NB4 (cell line): Measurements from ENCODE around the gene SPEM3.

Source experiments
- DNase-seq: peaks from one replicate; pipeline ENCODE4 v3.0.0; 2010; ENCODE audit warnings: low read depth
- H3K4me3 ChIP-seq: one replicate; pipeline ENCODE4 v1.5.1; 2011; ENCODE audit warnings: mild to moderate bottlenecking, low read depth, low read length, moderate library complexity
- MAX ChIP-seq: IDR thresholded peaks from 2 replicates; pipeline ENCODE4 v1.6.1; 2011; ENCODE audit warnings: low read depth, low read length
- MYC ChIP-seq: IDR thresholded peaks from 2 replicates; pipeline ENCODE4 v1.6.1; 2011; ENCODE audit warnings: low read depth, low read length
- POLR2A ChIP-seq: IDR thresholded peaks from 2 replicates; pipeline ENCODE4 v1.6.1; 2011; ENCODE audit warnings: mild to moderate bottlenecking; ENCODE audit not compliant: insufficient read length; ENCODE audit errors: extremely low read depth
- TF ChIP-seq, protein P1 (sequence below): IDR thresholded peaks from one replicate; pipeline ENCODE4 v1.5.1; 2012; ENCODE audit warnings: low read depth, low read length

SPEM3 gene

GRCh38 chr17:7383742-7384488 lies 44.7 kb upstream of the SPEM3 start:
- no peak for DNase-seq

DNA sequence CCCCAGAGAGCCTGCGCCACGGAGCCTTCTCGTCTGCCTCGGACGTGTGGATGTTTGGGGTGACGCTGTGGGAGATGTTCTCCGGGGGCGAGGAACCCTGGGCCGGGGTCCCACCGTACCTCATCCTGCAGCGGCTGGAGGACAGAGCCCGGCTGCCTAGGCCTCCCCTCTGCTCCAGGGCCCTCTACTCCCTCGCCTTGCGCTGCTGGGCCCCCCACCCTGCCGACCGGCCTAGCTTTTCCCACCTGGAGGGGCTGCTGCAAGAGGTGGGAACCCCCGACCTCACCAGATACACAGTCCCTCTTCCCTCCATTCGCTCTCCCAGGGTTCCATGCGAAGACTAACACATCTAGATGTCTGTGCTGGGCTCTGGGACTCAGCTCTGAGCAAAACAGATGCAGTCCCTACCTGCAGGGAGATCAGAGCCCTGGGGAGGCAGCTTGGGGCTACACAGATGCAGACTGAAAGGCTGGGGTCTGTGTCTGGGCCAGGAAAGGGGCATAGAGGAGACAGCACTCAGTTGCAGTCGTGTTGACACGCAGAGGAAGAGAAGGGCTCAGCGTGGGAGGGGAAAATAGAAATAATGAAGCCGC lies 44.1 kb upstream of the SPEM3 start:
- no peak for DNase-seq
- TF ChIP-seq MYC (no peak), MAX (no peak), POLR2A (no peak)
- TF ChIP-seq, protein P1, sequence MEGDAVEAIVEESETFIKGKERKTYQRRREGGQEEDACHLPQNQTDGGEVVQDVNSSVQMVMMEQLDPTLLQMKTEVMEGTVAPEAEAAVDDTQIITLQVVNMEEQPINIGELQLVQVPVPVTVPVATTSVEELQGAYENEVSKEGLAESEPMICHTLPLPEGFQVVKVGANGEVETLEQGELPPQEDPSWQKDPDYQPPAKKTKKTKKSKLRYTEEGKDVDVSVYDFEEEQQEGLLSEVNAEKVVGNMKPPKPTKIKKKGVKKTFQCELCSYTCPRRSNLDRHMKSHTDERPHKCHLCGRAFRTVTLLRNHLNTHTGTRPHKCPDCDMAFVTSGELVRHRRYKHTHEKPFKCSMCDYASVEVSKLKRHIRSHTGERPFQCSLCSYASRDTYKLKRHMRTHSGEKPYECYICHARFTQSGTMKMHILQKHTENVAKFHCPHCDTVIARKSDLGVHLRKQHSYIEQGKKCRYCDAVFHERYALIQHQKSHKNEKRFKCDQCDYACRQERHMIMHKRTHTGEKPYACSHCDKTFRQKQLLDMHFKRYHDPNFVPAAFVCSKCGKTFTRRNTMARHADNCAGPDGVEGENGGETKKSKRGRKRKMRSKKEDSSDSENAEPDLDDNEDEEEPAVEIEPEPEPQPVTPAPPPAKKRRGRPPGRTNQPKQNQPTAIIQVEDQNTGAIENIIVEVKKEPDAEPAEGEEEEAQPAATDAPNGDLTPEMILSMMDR, result no peak
- no peak overlapping the region for H3K4me3 ChIP-seq

More at GRCh38 chr17:7383742-7384488, 44.7 kb upstream of the SPEM3 start:
- H3K4me3 ChIP-seq, result no peak overlapping the region
- no peak for TF ChIP-seq MYC
- TF ChIP-seq, protein P1, result no peak
- TF ChIP-seq POLR2A, result no peak
- TF ChIP-seq MAX, result no peak

DNA sequence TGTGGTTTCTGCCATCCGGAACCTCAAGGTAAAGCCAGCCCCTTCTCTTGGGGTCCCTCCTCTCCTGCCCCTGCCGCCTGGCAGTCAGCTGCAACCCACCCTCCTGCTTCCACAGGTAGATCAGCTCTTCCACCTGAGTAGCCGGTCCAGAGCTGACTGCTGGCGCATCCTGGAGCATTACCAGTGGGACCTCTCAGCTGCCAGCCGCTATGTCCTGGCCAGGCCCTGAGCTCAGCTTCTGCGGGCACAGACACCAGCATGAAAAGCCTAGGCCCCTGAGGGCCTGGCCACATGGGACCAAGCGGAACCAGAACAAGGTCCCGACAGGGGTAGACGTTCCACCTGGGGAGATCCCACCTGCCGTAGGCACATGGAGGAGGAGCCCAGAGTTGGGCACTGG lies 39.8 kb upstream of the SPEM3 start:
- no peak for TF ChIP-seq POLR2A
- no peak for TF ChIP-seq MAX
- TF ChIP-seq MYC, result no peak
- TF ChIP-seq, protein P1, result no peak
- DNase-seq, result no peak
- no peak overlapping the region for H3K4me3 ChIP-seq

GRCh38 chr17:7389924-7390910 lies 38.4 kb upstream of the SPEM3 start:
- TF ChIP-seq MYC, result no peak
- TF ChIP-seq, protein P1, result no peak

DNA sequence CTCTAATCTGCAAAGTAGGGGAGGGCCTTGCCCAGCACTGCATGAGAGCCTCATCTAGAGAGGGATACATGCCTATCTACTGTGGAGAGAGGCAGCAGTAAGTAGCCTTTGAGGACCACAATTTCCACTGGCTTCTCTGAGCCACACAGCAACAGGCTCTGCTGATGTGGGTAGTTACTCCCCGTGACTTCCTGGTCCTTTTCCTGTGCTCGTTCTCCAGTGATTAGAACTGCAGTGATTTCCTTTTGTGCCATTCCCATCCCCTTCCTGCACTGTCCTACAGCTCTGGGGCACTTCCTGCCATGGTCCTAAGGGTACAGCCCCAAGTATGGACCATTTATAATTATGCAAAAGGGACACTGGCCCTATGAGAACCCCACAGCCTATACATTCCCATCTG lies 37.4 kb upstream of the SPEM3 start:
- H3K4me3 ChIP-seq, result no peak overlapping the region
- TF ChIP-seq MAX (no peak), POLR2A (no peak), MYC (no peak)
- TF ChIP-seq, protein P1, result no peak
- no peak for DNase-seq

More at GRCh38 chr17:7389924-7390910, 38.4 kb upstream of the SPEM3 start:
- DNase-seq, result no peak
- H3K4me3 ChIP-seq, result no peak overlapping the region
